Measurements from ENCODE around the gene CD69. TPM values are rescaled to one million over a fixed set of nuclear protein-coding genes. Genes with fewer than 3 reads are reported as not detected.

CD69 gene
- total RNA-seq, 4 donors from 2014 or later = 0.41 to 0.72 (median 0.51) TPM; not detected in 1

DNA sequence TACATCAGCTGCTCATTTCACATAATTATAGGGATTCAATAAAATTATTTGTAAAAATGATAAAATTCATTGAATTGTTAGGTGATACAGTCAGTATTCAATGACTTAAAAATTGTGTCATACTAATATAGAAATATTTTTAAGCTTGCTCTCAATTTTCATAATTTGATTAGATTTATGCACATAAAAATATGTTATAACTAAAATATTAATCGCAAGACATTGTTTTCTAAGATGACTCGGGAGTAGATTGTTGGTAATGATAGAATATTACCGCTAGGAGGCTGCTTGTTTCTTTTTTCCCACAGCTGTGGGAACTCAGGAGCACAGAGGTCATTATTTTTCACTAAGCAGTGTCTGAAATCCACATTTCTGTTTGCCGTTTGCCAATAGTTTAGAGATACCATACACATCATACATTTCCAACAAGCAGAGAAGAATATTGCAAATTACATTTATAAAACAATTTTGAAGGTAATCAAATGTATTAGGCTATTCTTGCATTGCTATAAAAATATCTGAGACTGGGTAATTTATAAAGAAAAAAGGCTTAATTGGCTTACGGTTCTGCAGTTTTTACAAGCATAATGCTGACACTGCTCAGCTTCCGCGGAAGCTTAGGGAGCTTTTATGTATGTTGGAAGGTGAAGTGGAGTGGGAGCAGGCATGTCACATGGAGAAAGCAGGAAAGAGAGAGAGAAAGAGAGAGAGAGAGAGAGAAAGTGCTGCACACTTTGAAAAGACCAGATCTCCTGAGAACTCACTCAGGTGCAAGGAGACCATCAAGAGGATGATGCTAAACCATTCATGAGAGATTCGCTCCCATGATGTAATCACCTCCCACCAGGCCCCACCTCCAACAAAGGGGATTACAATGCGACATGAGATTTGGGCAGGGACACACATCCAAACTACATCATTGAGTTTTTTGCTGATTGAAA is 9.2 kb downstream of the CD69 start:
- intact Hi-C loops (cut with DNase I; ENCODE audit: low total_unique reads) (no loop called here), in situ Hi-C loops (cut with MboI; ENCODE audit: low sequenced_read_pairs in 4 of 4) (no loop called here)
- TF ChIP-seq, protein P1, sequence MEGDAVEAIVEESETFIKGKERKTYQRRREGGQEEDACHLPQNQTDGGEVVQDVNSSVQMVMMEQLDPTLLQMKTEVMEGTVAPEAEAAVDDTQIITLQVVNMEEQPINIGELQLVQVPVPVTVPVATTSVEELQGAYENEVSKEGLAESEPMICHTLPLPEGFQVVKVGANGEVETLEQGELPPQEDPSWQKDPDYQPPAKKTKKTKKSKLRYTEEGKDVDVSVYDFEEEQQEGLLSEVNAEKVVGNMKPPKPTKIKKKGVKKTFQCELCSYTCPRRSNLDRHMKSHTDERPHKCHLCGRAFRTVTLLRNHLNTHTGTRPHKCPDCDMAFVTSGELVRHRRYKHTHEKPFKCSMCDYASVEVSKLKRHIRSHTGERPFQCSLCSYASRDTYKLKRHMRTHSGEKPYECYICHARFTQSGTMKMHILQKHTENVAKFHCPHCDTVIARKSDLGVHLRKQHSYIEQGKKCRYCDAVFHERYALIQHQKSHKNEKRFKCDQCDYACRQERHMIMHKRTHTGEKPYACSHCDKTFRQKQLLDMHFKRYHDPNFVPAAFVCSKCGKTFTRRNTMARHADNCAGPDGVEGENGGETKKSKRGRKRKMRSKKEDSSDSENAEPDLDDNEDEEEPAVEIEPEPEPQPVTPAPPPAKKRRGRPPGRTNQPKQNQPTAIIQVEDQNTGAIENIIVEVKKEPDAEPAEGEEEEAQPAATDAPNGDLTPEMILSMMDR (IDR thresholded peaks at IDR 0.05 in 4 of 5, conservative IDR thresholded peaks at IDR 0.05 in 1 of 5) = no peak
- no peak for TF ChIP-seq POLR2A (IDR thresholded peaks at IDR 0.05)
- peaks cover 0 to 5% of the 10 kb centered on the region in 2 donors for H3K4me1 ChIP-seq
- DNase-seq (no peak), ATAC-seq (peak in 1 of 2 donors; percentile 51)
- peak overlapping the region; percentile 14 to 43 (median 28) for H3K4me3 ChIP-seq
- H3K9me3 ChIP-seq = no peaks in the 10 kb centered on the region
- no peaks in the 10 kb centered on the region for H3K36me3 ChIP-seq
- no peak overlapping the region for H3K27ac ChIP-seq
- H3K27me3 ChIP-seq = no peaks in the 10 kb centered on the region

- ATAC-seq (peak; percentile 58 to 88), DNase-seq (peak in 1 of 2 donors; percentile 18)
- Histone ChIP-seq H3K36me3 (no peaks in the 10 kb centered on the region), H3K9me3 (no peaks in the 10 kb centered on the region), H3K4me3 (peak overlapping the region; percentile 14 to 43 (median 28)), H3K27ac (no peak overlapping the region), H3K27me3 (no peaks in the 10 kb centered on the region), H3K4me1 (peaks cover 0 to 5% of the 10 kb centered on the region in 2 donors)
- in situ Hi-C loops (cut with MboI; ENCODE audit: low sequenced_read_pairs in 4 of 4) (no loop called here), intact Hi-C loops (cut with DNase I; ENCODE audit: low total_unique reads) (no loop called here)
- TF ChIP-seq, protein P1 (IDR thresholded peaks at IDR 0.05 in 4 of 5, conservative IDR thresholded peaks at IDR 0.05 in 1 of 5) = peak; percentile 47 to 83 (median 59)
- no peak for TF ChIP-seq POLR2A (IDR thresholded peaks at IDR 0.05)
Observed at GRCh38 chr12:9750276-9751203, 10.2 kb downstream of the CD69 start.

- Histone ChIP-seq H3K9me3 (no peaks in the 10 kb centered on the region), H3K27ac (no peak overlapping the region), H3K4me1 (peaks cover 0 to 5% of the 10 kb centered on the region in 2 donors), H3K36me3 (no peaks in the 10 kb centered on the region), H3K27me3 (no peaks in the 10 kb centered on the region), H3K4me3 (no peak overlapping the region)
- in situ Hi-C loops (cut with MboI; ENCODE audit: low sequenced_read_pairs in 4 of 4) (loop anchor here (5.0 to 10.0 kb wide), 2 partner anchors 175 to 178 kb away; no protein-coding TSS in a partner anchor), intact Hi-C loops (cut with DNase I; ENCODE audit: low total_unique reads) (loop anchor here (1.0 kb wide), 1 partner anchor 176 kb away; no protein-coding TSS in a partner anchor)
- ATAC-seq = no peak
- no peak for DNase-seq
- TF ChIP-seq, protein P1 (IDR thresholded peaks at IDR 0.05 in 4 of 5, conservative IDR thresholded peaks at IDR 0.05 in 1 of 5) = no peak
- TF ChIP-seq POLR2A (IDR thresholded peaks at IDR 0.05) = no peak
Observed at GRCh38 chr12:9749640-9750039, 11.1 kb downstream of the CD69 start.

- in situ Hi-C loops (cut with MboI; ENCODE audit: low sequenced_read_pairs in 4 of 4) (loop anchor here (5.0 to 10.0 kb wide), 2 partner anchors 180 to 182 kb away; no protein-coding TSS in a partner anchor), intact Hi-C loops (cut with DNase I; ENCODE audit: low total_unique reads) (no loop called here)
- TF ChIP-seq, protein P1 (IDR thresholded peaks at IDR 0.05 in 4 of 5, conservative IDR thresholded peaks at IDR 0.05 in 1 of 5) = no peak
- no peak for TF ChIP-seq POLR2A (IDR thresholded peaks at IDR 0.05)
- H3K27me3 ChIP-seq = no peaks in the 10 kb centered on the region
- H3K36me3 ChIP-seq = no peaks in the 10 kb centered on the region
- ATAC-seq (no peak), DNase-seq (no peak)
- H3K4me1 ChIP-seq = no peaks in the 10 kb centered on the region
- no peak overlapping the region for H3K27ac ChIP-seq
- H3K9me3 ChIP-seq = no peaks in the 10 kb centered on the region
- no peak overlapping the region for H3K4me3 ChIP-seq
Observed at GRCh38 chr12:9745199-9745598, 15.5 kb downstream of the CD69 start.

Data from gastrocnemius medialis (tissue), 4 donors.